Neural cell (in vitro differentiated cells): Measurements from ENCODE around the gene INTS6. TPM values are rescaled to one million over a fixed set of nuclear protein-coding genes. Genes with fewer than 3 reads are reported as not detected.

ENCODE experiments used
- H2AFZ ChIP-seq: fragments of 200-600, 300-800 bp; sonication (generic), shearing (Covaris generic); 2 replicates; pipeline ENCODE4 v1.6.0; 2014; ENCODE audit warnings: low read depth, mild to moderate bottlenecking, antibody characterized with exemption, low read length, moderate library complexity
- H3F3A ChIP-seq: fragments of 200-600 bp; shearing (Covaris generic); 2 replicates; pipeline ENCODE4 v1.6.1; 2016; ENCODE audit warnings: mild to moderate bottlenecking, moderate library complexity, mixed read lengths, antibody characterized with exemption, low read length; ENCODE audit not compliant: insufficient read depth, poor library complexity, severe bottlenecking
- H3K27ac ChIP-seq: fragments of 200-600, 300-800 bp; sonication (generic), shearing (Covaris generic); 2 replicates; pipeline ENCODE4 v1.5.1; 2014; ENCODE audit warnings: mild to moderate bottlenecking, low read length, moderate library complexity
- H3K27me3 ChIP-seq: fragments of 300-800, 200-600 bp; sonication (generic), shearing (Covaris generic); 2 replicates; pipeline ENCODE4 v1.6.0; 2014; ENCODE audit warnings: mild to moderate bottlenecking, low read depth, low read length, moderate library complexity; ENCODE audit not compliant: insufficient read depth
- H3K36me3 ChIP-seq: fragments of 300-800, 200-600 bp; sonication (generic), shearing (Covaris generic); 2 replicates; pipeline ENCODE4 v1.5.1; 2014; ENCODE audit warnings: mild to moderate bottlenecking, antibody characterized with exemption, low read length, moderate library complexity; ENCODE audit not compliant: insufficient read depth
- H3K4me2 ChIP-seq: fragments of 300-800, 200-600 bp; sonication (generic), shearing (Covaris generic); 2 replicates; pipeline ENCODE4 v1.6.0; 2014; ENCODE audit warnings: mild to moderate bottlenecking, low read length
- H3K4me3 ChIP-seq: fragments of 300-800, 200-600 bp; sonication (generic), shearing (Covaris generic); 2 replicates; pipeline ENCODE4 v1.5.1; 2014; ENCODE audit warnings: mild to moderate bottlenecking, low read length, moderate library complexity
- H3K79me2 ChIP-seq: fragments of 200-600 bp; shearing (Covaris generic); replicated peaks from 2 replicates; pipeline ENCODE4 v1.6.0; 2014; ENCODE audit warnings: mild to moderate bottlenecking, low read length, moderate library complexity; ENCODE audit not compliant: insufficient read depth
- H3K9ac ChIP-seq: fragments of 300-800, 200-600 bp; sonication (generic), shearing (Covaris generic); 2 replicates; pipeline ENCODE4 v1.6.1; 2016; ENCODE audit warnings: mild to moderate bottlenecking, low read length, mixed read lengths
- H3K9me2 ChIP-seq: fragments of 200-600 bp; shearing (Covaris generic); 2 replicates; pipeline ENCODE4 v1.6.1; 2016; ENCODE audit warnings: mild to moderate bottlenecking, low read length, mixed read lengths; ENCODE audit not compliant: insufficient read depth
- H3K9me3 ChIP-seq: fragments of 200-600, 300-800 bp; sonication (generic), shearing (Covaris generic); 2 replicates; pipeline ENCODE4 v1.6.1; 2016; ENCODE audit warnings: mild to moderate bottlenecking, mixed run types, low read length, moderate library complexity, mixed read lengths
- H4K20me1 ChIP-seq: fragments of 200-600 bp; shearing (Covaris generic); 2 replicates; pipeline ENCODE4 v1.6.1; 2016; ENCODE audit warnings: mild to moderate bottlenecking, mixed run types; ENCODE audit not compliant: insufficient read depth
- CTCF ChIP-seq: fragments of 450-650 bp; IDR thresholded peaks from 2 replicates; pipeline ENCODE4 v1.5.1; 2014; ENCODE audit warnings: antibody characterized with exemption, mild to moderate bottlenecking, moderate library complexity; ENCODE audit not compliant: poor library complexity, severe bottlenecking
- EP300 ChIP-seq: fragments of 450-650 bp; conservative IDR thresholded peaks from 2 replicates; pipeline ENCODE4 v1.6.1; 2014; ENCODE audit warnings: antibody characterized with exemption, mild to moderate bottlenecking, moderate library complexity; ENCODE audit not compliant: poor library complexity, severe bottlenecking
- EZH2 ChIP-seq: fragments of 200-600, 300-800 bp; shearing (Covaris generic), sonication (generic); IDR thresholded peaks from 2 replicates; pipeline ENCODE4 v1.6.1; 2014; ENCODE audit warnings: antibody characterized with exemption, low read length, borderline replicate concordance, mild to moderate bottlenecking; ENCODE audit not compliant: insufficient read depth, poor library complexity, severe bottlenecking
- MXI1 ChIP-seq: fragments of 450-650 bp; conservative IDR thresholded peaks from 2 replicates; pipeline ENCODE4 v1.6.1; 2014; ENCODE audit warnings: antibody characterized with exemption, mild to moderate bottlenecking; ENCODE audit not compliant: poor library complexity, severe bottlenecking
- POLR2AphosphoS5 ChIP-seq: IDR thresholded peaks from 2 replicates; pipeline ENCODE4 v1.6.1; 2012
- REST ChIP-seq: IDR thresholded peaks from 2 replicates; pipeline ENCODE4 v1.6.1; 2012; ENCODE audit warnings: borderline replicate concordance
- SMC3 ChIP-seq: fragments of 450-650 bp; conservative IDR thresholded peaks from 2 replicates; pipeline ENCODE4 v1.6.1; 2014; ENCODE audit warnings: antibody characterized with exemption, mild to moderate bottlenecking, moderate library complexity; ENCODE audit not compliant: poor library complexity
- TAF1 ChIP-seq: IDR thresholded peaks from 2 replicates; pipeline ENCODE4 v1.6.1; 2012; ENCODE audit warnings: low read depth
- polyA plus RNA-seq: library from polyadenylated mRNA; depleted of rRNA; stranded (reverse); fragments of >200 nt; gene quantifications from 2 replicates; pipeline ENCODE4 v1.2.3, GENCODE V29; 2014

INTS6 gene
- polyA plus RNA-seq, 1 donor from 2014 or later: 22.6 TPM

- TF ChIP-seq CTCF: no peak
- no peak for TF ChIP-seq POLR2AphosphoS5
These were observed 41.3 kb upstream of the INTS6 start (continued) for GRCh38 chr13:51494156-51494555.

DNA sequence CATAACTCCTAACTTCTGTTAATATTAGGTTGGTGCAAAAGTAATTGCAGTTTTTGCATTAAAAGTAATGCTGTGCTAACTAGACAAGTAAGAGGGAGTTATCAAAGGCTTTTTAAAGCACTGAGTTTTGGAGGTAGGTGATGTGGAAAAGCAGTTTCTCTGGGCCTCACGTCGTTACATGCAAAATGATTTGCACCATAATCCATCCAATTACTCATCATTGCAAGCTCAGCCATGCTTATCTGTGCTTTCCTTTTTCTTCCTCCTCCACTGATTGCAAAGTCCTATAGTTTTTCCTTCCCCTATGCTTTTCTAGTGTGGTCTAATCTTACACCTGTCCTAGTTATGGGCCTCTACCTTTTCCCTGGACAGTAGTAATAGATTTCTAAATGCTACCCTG lies 35.4 kb upstream of the INTS6 start:
- no peaks in the 10 kb centered on the region for H4K20me1 ChIP-seq
- no peaks in the 10 kb centered on the region for H3K9me2 ChIP-seq
- TF ChIP-seq EZH2: no peak
- TF ChIP-seq SMC3: no peak
- no peak for TF ChIP-seq CTCF
- no peak for TF ChIP-seq MXI1
- TF ChIP-seq EP300: no peak
- no peaks in the 10 kb centered on the region for H3K9me3 ChIP-seq
- no peak overlapping the region for H2AFZ ChIP-seq
- H3K27me3 ChIP-seq: no peaks in the 10 kb centered on the region
- no peak overlapping the region for H3K27ac ChIP-seq
- no peak overlapping the region for H3K4me3 ChIP-seq
- no peak overlapping the region for H3K4me2 ChIP-seq
- no peaks in the 10 kb centered on the region for H3K36me3 ChIP-seq
- H3K79me2 ChIP-seq: no peaks in the 10 kb centered on the region
- H3K9ac ChIP-seq: no peak overlapping the region
- no peaks in the 10 kb centered on the region for H3F3A ChIP-seq

DNA sequence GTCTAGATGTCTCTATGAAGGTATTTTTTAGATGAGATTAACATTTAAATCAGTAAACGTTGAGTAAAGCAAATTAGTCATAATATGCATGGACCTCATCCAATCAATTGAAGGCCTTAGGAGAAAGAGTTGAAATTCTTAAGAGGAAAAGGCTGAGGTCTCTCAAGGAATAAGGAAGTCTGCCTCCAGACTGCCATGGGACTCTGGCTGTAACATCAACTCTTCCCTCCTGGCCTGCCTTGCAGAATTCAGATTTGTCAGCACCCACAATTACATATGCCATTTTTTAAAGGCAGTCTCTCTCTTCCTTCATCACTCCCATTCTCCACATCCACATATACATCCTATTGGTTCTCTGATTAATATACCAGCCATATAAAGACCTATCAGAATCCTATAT lies 28.8 kb upstream of the INTS6 start:
- no peak for TF ChIP-seq TAF1
- TF ChIP-seq MXI1: no peak
- TF ChIP-seq EP300: no peak
- TF ChIP-seq POLR2AphosphoS5: no peak
- TF ChIP-seq REST: no peak
- TF ChIP-seq EZH2: no peak
- TF ChIP-seq SMC3: no peak
- H2AFZ ChIP-seq: no peak overlapping the region
- H3K4me2 ChIP-seq: no peak overlapping the region
- H3K27me3 ChIP-seq: no peaks in the 10 kb centered on the region
- no peak overlapping the region for H3K4me3 ChIP-seq
- H3K9ac ChIP-seq: no peak overlapping the region
- no peak overlapping the region for H3K27ac ChIP-seq
- H3F3A ChIP-seq: no peaks in the 10 kb centered on the region
- H3K9me2 ChIP-seq: no peaks in the 10 kb centered on the region
- H4K20me1 ChIP-seq: no peaks in the 10 kb centered on the region
- no peaks in the 10 kb centered on the region for H3K36me3 ChIP-seq
- no peaks in the 10 kb centered on the region for H3K9me3 ChIP-seq
- no peaks in the 10 kb centered on the region for H3K79me2 ChIP-seq
